EL (cell line): Measurements from ENCODE around the gene DDX39B.
A peak's percentile ranks its signal among the peaks of the same experiment; 100 is the strongest.

ENCODE experiments used
- DNase-seq: peaks from one replicate; pipeline ENCODE4 v3.0.0-alpha.2; 2016

Gene DDX39B

GRCh38 chr6:31575335-31575901 lies 33.6 kb upstream of the DDX39B start, which contains the start of gene TNF:
Gene TNF, plus strand, starts transcription at chr6:31575565. Its CDS starts 177 bp downstream, at chr6:31575742.
- peak; percentile 21 for DNase-seq

- DNase-seq, result no peak
Observed at GRCh38 chr6:31574106-31575061, 32.6 kb upstream of the DDX39B start.

- no peak for DNase-seq
Observed at GRCh38 chr6:31573239-31574105, 31.7 kb upstream of the DDX39B start.

GRCh38 chr6:31572041-31572911 lies 30.5 kb upstream of the DDX39B start, which contains the start of gene LTA:
Gene LTA, plus strand, starts transcription at chr6:31572289. Its CDS starts 454 bp downstream, at chr6:31572743.
- DNase-seq, result no peak

- no peak for DNase-seq
Observed at GRCh38 chr6:31569861-31570536, 28.2 kb upstream of the DDX39B start.

- DNase-seq, result no peak
Observed at GRCh38 chr6:31568537-31568961, 26.7 kb upstream of the DDX39B start.

- no peak for DNase-seq
Observed at GRCh38 chr6:31567531-31568370, 25.9 kb upstream of the DDX39B start.

GRCh38 chr6:31560697-31561058 lies 18.9 kb upstream of the DDX39B start:
- DNase-seq, result no peak

- peak; percentile 96 for DNase-seq
Observed at GRCh38 chr6:31559958-31560696, 18.3 kb upstream of the DDX39B start.

GRCh38 chr6:31559606-31559957 lies 17.8 kb upstream of the DDX39B start:
- no peak for DNase-seq

GRCh38 chr6:31558631-31559500 lies 17.1 kb upstream of the DDX39B start:
- peak; percentile 34 for DNase-seq

- DNase-seq, result no peak
Observed at GRCh38 chr6:31558318-31558625, 16.5 kb upstream of the DDX39B start.

- no peak for DNase-seq
Observed at GRCh38 chr6:31557443-31558317, 15.9 kb upstream of the DDX39B start.

- DNase-seq, result no peak
Observed at GRCh38 chr6:31556307-31556706, 14.5 kb upstream of the DDX39B start.

GRCh38 chr6:31551371-31551770 lies 9.6 kb upstream of the DDX39B start:
- DNase-seq, result peak; percentile 69

- no peak for DNase-seq
Observed at GRCh38 chr6:31548544-31548873, 6.7 kb upstream of the DDX39B start.

GRCh38 chr6:31547727-31548543 lies 6.1 kb upstream of the DDX39B start:
- no peak for DNase-seq
